ENCODE measurements around the gene COMP.

COMP gene

DNA sequence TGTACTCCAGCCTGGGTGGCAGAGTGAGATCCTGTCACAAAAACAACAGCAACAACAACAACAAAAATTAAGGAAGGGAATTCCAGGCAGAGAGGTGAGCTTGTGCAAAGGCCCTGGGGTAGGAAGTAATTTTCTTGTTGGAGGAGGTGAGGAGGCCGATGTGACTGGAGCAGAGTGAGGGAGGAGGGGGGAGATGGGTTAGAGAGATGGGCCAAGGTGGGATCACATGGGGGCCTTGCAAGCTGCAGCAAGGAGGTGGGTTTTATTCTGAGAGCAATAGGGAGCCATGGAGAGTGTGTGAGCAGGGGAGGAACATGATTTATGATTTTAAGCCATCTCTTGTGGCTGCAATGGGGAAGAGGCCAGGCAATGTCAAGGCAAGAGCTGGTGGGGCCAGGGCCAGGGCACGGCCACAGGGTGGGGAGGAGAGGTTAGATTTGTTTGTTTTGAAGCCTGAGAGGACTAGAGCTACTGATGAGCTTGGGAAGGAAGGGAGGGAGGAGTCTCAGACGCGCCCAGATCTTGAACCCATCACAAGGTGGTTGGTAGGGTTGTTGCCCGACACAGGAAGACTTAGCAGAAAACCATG, 12.5 kb upstream of the COMP start:
- DNase-seq: no peak

DNA sequence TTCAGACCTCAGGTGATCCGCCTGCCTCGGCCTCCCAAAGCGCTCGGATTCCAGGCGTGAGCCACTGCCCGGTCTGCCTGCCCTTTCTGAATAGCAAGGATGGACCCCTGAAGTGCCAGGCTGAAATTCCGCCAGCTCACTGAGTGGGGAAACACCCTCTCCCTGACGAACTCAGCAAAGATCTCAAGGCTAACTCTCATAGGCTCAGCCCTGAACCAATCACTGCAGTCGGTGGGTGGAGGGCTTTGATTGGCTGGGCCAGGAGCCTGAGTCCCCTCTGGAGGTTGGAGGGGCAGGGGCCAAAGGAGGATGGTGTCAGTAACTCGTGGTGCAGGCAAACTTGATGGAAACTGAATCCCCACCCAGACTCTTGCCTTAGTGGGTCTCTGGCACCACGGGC, 11.2 kb upstream of the COMP start:
- DNase-seq: no peak

DNA sequence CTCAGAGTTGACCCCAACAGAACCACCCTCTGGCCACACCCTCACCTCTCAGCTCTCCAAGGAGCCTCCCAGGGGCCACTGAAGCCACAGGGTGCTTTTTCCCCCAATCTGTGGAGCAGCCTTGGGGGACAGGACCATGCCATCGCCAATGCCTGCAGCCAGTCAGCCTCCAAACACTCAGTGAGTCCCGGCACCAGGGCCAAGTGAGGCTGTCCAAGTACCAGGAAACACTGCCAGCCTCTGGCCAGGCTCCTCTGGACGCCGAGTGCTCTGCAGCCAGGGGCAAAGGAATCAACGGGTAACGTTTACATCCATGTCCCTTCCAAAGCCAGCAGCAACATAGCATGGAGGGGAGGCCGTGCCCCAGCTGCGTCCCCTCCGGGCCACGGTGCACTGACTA, 9.5 kb upstream of the COMP start:
- DNase-seq: no peak

GRCh38 chr19:18800079-18800478, 9.0 kb upstream of the COMP start:
- no peak for DNase-seq

- no peak for DNase-seq
These were observed 8.4 kb upstream of the COMP start for GRCh38 chr19:18799389-18799970.

DNA sequence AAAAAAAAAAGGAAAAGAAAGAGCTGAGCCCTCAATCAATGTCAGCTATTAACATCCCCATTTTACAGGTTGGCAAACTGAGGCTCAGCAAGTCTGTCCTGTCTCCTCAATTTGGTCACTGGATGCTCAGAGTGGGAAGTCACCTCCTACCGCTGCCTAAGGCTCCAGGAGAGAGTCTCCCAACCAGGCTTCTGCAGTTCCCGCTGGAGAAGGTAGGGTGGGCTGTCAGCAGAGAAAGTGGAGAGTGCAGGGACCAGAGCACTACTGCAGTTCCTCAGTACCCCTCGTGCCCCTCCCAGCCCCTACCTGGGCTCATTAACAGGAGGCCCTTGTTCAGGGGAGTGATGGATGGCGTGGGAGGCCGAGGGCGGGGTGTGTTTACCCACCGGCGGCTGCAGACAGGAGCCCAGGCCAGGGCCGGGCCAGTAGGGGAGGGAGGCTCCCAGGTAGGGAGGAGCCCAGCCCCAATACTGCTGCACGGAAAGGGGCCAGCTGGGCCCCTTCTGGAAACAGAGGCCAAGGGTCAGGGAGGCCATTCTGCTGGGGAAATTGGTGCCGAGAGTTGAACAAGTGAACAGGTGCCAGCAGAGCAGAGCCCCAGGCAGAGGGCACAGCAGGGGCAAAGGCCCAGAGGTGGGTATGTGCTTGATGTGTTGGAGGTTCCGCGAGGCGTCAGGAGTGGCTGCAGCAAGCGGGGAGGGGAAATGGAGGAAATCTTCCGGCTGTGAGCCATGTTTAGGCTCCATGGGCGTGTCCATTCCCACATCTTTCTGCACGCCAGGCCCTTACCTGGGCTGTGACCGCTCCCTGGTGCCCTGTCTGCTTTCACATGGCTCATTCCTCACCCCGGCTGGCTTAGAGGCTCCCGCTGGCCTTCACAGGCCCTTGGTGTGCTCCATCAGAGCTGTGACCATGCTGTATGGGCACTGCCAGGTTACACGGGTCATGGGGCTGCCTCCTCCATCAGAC, 7.6 kb upstream of the COMP start:
- no peak for DNase-seq

DNA sequence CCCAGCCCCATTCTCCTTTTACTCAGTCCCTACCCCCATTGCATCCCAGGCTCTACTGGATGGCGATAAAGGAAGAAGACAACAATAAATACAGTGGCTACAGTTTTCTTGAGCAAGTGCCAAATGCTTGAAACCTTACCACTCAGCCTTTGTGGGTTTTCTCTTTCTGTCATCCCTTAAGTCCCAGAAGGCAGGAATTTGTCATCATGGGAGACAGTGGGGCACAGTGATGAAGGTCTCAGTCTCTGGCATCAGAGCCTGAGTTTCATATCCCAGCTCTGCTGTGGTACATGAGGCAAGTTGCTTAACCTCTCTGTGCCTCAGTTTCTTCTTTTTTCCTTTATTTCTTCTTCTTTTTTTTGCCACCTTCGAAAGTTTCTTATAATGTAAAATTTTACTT, 5.1 kb upstream of the COMP start:
- DNase-seq: no peak

DNA sequence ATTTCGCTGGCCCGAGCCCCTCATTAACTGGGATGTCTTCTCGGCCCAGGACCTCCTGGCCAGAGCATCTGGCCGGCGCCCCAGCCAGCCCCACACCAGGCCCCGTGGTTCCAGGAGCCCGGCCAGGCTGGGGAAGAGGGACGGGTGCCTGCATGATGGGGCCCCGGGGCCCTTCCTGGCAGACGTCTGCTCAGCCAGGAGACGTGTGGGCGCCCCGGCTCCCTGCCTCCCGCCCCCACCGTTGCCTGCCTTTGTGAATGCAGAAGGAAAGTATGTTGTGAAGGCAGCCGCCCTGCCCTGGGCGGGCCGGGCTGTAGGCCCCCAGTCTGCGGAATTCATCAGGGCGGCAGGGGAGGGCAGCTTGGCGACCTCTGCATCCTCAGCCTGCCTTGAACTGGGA, 4.4 kb upstream of the COMP start:
- DNase-seq: no peak

DNA sequence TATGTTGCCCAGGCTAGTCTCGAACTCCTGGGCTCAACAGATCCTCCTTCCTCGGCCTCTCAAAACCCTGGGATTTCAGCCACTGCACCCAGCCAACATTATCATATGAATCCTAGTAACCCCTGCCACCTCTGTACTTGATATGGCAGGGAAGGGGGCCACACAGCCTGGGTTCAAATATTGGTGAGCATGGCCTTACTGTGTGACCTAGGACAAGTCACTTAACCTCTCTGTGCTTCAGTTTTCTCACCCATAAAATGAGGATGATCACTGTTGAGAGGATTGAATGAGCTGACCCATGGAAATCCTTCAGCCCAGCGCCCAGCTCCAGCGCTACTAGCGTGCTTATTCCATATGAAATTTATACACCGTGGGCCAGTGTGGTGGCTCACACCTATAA, 3.6 kb upstream of the COMP start:
- no peak for DNase-seq

- no peak for DNase-seq
These were observed 2.9 kb upstream of the COMP start for GRCh38 chr19:18794029-18794313.

GRCh38 chr19:18793144-18794028, 2.3 kb upstream of the COMP start:
- no peak for DNase-seq

- DNase-seq: no peak
These were observed 1.6 kb upstream of the COMP start for GRCh38 chr19:18792661-18793060.

- DNase-seq: no peak
These were observed 192 bp upstream of the COMP start for GRCh38 chr19:18791315-18791678.

DNA sequence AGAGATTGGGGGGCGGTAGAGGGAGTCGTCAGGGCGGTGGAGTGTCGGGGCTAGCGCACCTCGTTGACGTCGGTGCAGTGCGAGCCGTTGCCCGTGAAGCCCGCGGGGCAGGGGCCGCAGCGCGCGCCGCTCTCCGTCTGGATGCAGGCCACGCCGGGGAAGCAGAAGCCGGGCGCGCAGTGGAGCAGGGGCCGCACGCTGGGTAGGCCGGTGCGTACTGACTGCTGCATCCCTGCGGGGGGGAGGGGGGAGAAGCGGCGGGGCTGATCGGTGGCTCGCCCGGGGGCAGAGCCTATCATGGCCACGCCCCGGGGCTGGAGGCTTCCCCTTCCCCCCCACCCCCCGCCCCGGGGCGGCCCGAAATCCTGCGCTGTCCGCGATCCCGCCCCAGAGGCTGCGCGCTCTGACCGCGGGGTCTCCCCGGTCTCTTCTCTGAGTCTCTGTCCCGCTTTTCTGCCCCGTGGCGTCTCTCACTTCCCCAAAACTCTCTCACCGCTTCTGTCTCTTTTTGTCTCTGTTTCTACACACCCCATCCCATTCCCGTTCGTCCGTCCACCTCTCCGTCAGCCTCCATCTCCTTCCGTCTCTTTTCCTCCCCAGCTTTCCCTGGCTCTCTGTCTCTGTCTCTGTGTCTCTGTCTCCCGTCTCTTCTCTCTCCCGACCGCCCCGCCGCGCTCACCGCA, 1.1 kb downstream of the COMP start:
- DNase-seq: no peak

DNA sequence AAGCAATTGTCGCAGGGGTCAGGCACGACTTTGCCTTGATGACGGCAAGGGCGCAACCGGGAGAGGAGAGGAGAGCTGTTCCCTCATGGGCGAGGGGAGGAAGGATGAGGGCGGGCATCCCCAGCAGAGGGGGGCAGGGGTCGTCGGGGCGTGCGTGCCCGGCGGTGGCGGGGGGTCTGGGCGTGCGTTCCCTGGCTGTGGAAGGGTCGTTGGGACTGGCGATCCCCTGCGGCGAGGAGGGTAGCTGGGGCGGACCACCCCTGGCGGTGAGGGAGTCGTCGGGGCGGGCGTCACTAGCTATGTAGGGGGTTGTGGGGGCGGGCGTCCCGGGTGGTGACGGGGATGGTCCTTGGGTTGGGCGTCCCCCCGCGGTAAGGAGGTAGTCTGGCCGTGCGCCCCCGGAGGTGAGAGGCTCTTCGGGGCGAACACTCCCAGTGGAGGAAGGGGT, 1.7 kb downstream of the COMP start:
- no peak for DNase-seq

GRCh38 chr19:18788529-18789421, 2.3 kb downstream of the COMP start:
- DNase-seq: no peak

DNA sequence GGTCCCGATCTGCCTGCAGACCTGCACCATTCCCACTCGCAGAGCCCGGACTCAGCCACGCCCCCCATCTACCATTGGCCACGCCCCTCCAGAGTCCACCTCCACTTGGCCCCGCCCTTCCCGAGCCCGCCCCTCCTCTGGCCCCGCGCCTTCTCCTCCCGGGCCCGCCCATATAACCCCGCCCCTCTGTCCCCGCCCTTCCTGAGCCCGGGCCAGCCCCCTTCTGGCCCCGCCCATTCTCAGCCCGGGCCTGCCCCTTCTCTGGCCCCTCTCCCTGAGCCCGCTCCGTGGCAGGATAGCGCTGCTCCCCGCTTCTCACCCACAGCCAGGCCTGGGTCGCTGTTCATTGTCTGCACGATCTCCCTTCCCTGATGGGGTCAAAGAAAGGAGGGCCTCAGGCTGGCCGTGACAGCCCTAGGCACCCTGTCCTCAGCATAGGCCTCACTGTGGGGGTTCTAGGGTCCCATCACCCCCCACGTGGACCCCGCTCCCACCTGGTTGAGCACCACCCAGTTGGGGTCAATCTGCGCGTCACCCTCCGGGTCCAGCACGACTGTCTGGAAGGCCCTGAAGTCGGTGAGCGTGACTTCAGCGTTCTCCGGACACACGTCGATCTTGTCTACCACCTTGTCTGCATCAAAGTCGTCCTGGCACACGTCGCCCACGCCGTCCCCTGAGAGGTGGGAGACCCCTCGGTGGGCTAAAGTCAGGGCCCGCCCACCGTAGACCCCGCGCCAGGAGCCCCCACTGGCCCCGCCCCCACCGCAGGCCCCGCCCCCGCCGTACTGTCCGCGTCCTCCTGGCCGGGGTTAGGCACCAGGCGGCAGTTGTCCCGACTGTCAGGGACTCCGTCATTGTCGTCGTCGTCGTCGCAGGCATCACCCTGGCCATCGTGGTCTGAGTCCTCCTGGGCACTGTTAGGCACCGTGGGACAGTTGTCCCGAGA, 5.7 kb downstream of the COMP start:
- DNase-seq: no peak

GRCh38 chr19:18784786-18785120, 6.4 kb downstream of the COMP start:
- no peak for DNase-seq

DNA sequence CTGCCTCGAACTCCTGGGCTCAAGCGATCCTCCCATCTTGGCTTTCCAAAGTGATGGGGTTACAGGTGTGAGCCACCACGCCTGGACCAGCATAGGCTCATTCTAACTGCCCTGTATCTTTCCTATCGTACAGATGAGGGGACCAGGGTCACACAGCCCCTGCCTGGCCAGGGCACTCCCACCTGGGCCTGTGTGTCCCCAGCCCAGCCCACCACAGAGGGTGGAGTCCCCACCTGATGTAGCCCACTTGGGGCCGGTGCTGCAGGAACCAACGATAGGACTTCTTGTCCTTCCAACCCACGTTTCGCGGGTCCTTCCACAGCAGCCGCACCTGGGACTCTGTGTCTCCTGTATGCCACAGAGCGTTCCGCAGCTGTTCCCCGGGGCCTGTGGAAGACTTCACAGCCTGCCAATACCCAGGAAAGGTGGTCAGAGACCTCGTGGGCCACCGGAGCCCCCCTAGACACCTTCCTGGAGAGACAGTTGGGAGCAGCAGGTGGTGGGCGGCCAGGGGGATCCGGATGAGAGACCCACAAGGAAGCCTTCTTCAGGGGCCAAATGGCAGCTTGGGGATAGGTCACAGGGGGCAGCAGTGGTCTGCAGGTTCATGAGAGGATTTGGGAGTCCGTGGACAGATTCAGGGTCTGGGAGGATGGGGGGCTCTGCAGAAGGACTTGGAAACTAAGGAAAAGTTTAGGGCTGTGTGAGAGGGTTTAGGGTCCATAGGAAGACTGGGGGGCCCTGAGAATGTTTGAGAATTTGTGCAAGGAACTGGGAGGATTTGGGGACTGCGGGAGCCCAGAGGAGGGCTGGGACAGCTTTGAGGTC, 6.9 kb downstream of the COMP start:
- DNase-seq: no peak

All from NCI-H1436 treated with DMSO at 0.1 percent for 48 hours (cell line).